Endothelial cell (in vitro differentiated cells): ENCODE results near the gene TMEM260. TPM values are rescaled to one million over a fixed set of nuclear protein-coding genes. Genes with fewer than 3 reads are reported as not detected.

Experiments used
- DNase-seq: peaks from one replicate; pipeline ENCODE4 v3.0.0; 2021; ENCODE audit warnings: low spot score
- H3K27ac Mint-ChIP-seq: one replicate; pipeline ENCODE4 v1.8.0; 2021; ENCODE audit warnings: mixed read lengths, inconsistent platforms; ENCODE audit not compliant: unreplicated experiment
- H3K27me3 Mint-ChIP-seq: one replicate; pipeline ENCODE4 v1.8.0; 2021; ENCODE audit warnings: mild to moderate bottlenecking, moderate library complexity, mixed read lengths, inconsistent platforms; ENCODE audit not compliant: unreplicated experiment
- H3K36me3 Mint-ChIP-seq: one replicate; pipeline ENCODE4 v1.8.0; 2021; ENCODE audit warnings: mild to moderate bottlenecking, low read depth, mixed read lengths, inconsistent platforms; ENCODE audit not compliant: unreplicated experiment
- H3K4me1 Mint-ChIP-seq: one replicate; pipeline ENCODE4 v1.8.0; 2021; ENCODE audit warnings: mild to moderate bottlenecking, mixed read lengths, inconsistent platforms; ENCODE audit not compliant: unreplicated experiment
- H3K4me3 Mint-ChIP-seq: one replicate; pipeline ENCODE4 v1.8.0; 2021; ENCODE audit warnings: mild to moderate bottlenecking, mixed read lengths, inconsistent platforms; ENCODE audit not compliant: unreplicated experiment
- H3K9me3 Mint-ChIP-seq: one replicate; pipeline ENCODE4 v1.8.0; 2021; ENCODE audit warnings: mixed read lengths, inconsistent platforms; ENCODE audit not compliant: unreplicated experiment
- total RNA-seq: library from RNA; stranded (reverse); fragmentation: NEBNext Ultra II Directional; extraction: Animal tissue kit (Norgen Biotek cat#: 25700); gene quantifications from one replicate; pipeline ENCODE4 v1.2.1, GENCODE V29; 2021; ENCODE audit not compliant: unreplicated experiment
- TF ChIP-seq, protein P1 (sequence below): fragments of 200-600 bp; sonication (generic); IDR thresholded peaks from one replicate; pipeline ENCODE4 v1.5.0; 2021; ENCODE audit warnings: antibody characterized with exemption; ENCODE audit not compliant: unreplicated experiment

The TMEM260 gene
- total RNA-seq, 1 donor from 2014 or later, result 17.0 TPM

DNA sequence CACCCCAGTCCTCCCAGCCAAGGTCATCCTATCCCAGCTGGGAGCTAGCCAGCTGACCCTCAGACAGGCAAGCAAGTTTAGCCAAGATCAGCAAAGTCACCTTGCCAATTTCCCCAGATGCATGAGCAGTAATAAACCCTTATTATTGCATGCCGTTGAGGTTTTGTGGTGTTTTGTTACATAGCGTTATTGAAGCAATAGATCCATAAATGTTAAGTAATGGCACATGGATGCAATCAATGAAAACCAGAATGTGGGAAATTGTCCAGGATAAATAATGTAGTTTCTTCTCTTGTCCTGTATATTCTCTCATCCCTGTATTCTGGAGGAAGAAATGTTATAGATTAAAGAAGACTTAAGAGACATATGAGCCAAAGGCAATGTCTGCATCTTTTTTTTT is 18.0 kb upstream of the TMEM260 start:
- no peaks in the 10 kb centered on the region for H3K4me1 Mint-ChIP-seq
- H3K27me3 Mint-ChIP-seq, result no peaks in the 10 kb centered on the region
- no peak overlapping the region for H3K27ac Mint-ChIP-seq
- no peaks in the 10 kb centered on the region for H3K36me3 Mint-ChIP-seq
- TF ChIP-seq, protein P1, sequence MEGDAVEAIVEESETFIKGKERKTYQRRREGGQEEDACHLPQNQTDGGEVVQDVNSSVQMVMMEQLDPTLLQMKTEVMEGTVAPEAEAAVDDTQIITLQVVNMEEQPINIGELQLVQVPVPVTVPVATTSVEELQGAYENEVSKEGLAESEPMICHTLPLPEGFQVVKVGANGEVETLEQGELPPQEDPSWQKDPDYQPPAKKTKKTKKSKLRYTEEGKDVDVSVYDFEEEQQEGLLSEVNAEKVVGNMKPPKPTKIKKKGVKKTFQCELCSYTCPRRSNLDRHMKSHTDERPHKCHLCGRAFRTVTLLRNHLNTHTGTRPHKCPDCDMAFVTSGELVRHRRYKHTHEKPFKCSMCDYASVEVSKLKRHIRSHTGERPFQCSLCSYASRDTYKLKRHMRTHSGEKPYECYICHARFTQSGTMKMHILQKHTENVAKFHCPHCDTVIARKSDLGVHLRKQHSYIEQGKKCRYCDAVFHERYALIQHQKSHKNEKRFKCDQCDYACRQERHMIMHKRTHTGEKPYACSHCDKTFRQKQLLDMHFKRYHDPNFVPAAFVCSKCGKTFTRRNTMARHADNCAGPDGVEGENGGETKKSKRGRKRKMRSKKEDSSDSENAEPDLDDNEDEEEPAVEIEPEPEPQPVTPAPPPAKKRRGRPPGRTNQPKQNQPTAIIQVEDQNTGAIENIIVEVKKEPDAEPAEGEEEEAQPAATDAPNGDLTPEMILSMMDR, result no peak
- no peaks in the 10 kb centered on the region for H3K9me3 Mint-ChIP-seq
- no peak overlapping the region for H3K4me3 Mint-ChIP-seq
- DNase-seq, result no peak

DNA sequence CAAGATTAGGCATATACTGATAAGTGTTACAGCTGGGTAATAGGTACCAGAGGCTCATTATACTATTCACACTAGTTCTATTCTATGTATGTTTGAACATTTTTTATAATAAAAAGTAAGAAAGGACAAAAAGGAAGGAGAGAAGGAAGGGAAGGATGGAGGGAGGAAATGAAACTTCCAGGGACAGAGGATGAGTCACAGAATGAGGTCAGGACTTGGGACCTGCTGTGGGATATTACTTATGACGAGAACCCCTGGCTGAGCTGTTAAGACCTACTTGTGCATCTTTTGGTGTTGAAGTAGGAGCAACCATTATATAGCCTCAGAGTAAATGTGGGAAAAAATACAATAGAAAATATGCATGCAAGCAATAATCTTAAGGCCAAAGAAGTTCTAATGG is 16.7 kb upstream of the TMEM260 start:
- Mint-ChIP-seq H3K27me3 (no peaks in the 10 kb centered on the region), H3K4me1 (no peaks in the 10 kb centered on the region), H3K27ac (no peak overlapping the region), H3K36me3 (no peaks in the 10 kb centered on the region), H3K4me3 (no peak overlapping the region), H3K9me3 (no peaks in the 10 kb centered on the region)
- TF ChIP-seq, protein P1, result no peak
- no peak for DNase-seq

DNA sequence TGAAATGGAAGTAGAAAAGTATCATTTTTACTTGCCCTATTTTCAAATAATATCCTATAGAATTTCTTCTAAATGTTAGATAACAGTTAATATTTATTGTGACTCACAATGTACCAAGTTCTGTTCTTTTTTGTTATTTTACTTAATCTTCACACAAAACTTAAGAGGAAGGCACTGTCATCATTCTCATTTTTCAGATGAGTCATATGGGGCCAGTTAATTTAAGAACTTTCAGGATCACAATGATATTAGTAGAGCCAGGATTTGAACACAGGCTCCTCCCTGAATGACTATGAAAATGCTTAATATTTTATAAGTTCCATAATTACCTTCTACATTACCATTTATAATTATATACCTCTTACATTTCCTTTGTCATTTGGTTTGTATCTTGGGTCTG is 10.4 kb upstream of the TMEM260 start:
- Mint-ChIP-seq H3K27ac (no peak overlapping the region), H3K27me3 (no peaks in the 10 kb centered on the region), H3K4me1 (no peaks in the 10 kb centered on the region), H3K9me3 (no peaks in the 10 kb centered on the region), H3K4me3 (no peak overlapping the region), H3K36me3 (no peaks in the 10 kb centered on the region)
- TF ChIP-seq, protein P1, result no peak
- no peak for DNase-seq

DNA sequence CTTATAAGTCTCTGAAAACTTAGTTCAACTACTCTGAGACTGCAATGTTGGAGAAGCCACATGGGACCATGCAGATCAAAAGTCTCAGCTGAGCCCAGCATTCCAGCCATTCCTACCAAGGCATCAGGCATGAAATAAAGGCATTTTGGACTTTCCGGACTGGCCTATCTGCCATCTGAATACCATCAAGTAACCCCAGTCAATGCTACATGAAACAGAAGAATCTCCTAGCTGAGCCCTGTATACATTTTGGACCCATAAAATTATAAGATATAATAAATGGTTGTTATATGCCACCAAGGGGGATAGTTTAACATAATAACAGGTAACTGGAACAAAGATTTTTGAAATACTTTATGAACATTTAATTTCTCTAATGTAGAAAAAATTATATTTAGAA is 9.3 kb upstream of the TMEM260 start:
- Mint-ChIP-seq H3K4me3 (no peak overlapping the region), H3K9me3 (no peaks in the 10 kb centered on the region), H3K27ac (no peak overlapping the region), H3K4me1 (no peaks in the 10 kb centered on the region), H3K27me3 (no peaks in the 10 kb centered on the region), H3K36me3 (no peaks in the 10 kb centered on the region)
- DNase-seq, result no peak
- TF ChIP-seq, protein P1, result no peak

DNA sequence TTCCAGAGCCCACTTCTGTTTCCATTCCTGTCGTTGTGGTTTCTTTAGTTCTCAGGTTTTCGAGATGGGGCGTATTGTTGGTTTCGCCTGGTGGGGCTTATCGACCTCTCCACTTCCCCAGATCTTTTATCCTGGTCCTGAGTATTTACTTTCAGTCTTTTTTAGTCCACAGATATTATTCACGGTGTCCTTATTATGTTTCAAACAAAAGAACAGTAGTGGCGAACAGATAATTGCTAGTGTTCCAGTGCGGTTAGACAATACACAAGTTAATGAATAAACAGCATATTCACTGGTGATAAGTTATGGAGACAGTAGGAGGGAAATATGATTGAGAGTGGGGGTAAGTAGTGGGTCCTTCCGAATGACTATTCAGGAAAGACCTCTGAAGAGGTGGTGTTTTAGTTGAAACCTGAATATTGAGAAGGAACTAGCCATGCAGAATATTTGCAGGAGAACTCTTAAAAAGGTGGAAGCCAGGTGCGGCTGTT is 668 bp downstream of the TMEM260 start:
- no peak for DNase-seq
- H3K27me3 Mint-ChIP-seq, result no peaks in the 10 kb centered on the region
- TF ChIP-seq, protein P1, result no peak
- no peaks in the 10 kb centered on the region for H3K9me3 Mint-ChIP-seq
- H3K36me3 Mint-ChIP-seq, result no peaks in the 10 kb centered on the region
- peak overlapping the region; percentile 69 for H3K27ac Mint-ChIP-seq
- H3K4me3 Mint-ChIP-seq, result peak overlapping the region; percentile 92
- H3K4me1 Mint-ChIP-seq, result peaks cover 9% of the 10 kb centered on the region
